Neuron (in vitro differentiated cells): Measurements from ENCODE around the gene PDIA5.

Experiments used
- H2AFZ ChIP-seq: one replicate; pipeline ENCODE4 v1.6.1; 2013; ENCODE audit warnings: low read depth, mild to moderate bottlenecking, inconsistent platforms, low read length, moderate library complexity
- H3K27me3 ChIP-seq: one replicate; pipeline ENCODE4 v1.6.1; 2013; ENCODE audit warnings: low read length; ENCODE audit not compliant: insufficient read depth
- H3K36me3 ChIP-seq: one replicate; pipeline ENCODE4 v1.6.1; 2013; ENCODE audit warnings: low read length; ENCODE audit not compliant: insufficient read depth
- H3K4me1 ChIP-seq: one replicate; pipeline ENCODE4 v1.6.1; 2013; ENCODE audit warnings: low read length; ENCODE audit not compliant: insufficient read depth
- H3K4me3 ChIP-seq: 2 replicates; pipeline ENCODE4 v1.5.1; 2013; ENCODE audit warnings: mild to moderate bottlenecking, low read length, moderate library complexity
- H3K9me3 ChIP-seq: one replicate; pipeline ENCODE4 v1.6.1; 2013; ENCODE audit warnings: low read length

PDIA5 gene

DNA sequence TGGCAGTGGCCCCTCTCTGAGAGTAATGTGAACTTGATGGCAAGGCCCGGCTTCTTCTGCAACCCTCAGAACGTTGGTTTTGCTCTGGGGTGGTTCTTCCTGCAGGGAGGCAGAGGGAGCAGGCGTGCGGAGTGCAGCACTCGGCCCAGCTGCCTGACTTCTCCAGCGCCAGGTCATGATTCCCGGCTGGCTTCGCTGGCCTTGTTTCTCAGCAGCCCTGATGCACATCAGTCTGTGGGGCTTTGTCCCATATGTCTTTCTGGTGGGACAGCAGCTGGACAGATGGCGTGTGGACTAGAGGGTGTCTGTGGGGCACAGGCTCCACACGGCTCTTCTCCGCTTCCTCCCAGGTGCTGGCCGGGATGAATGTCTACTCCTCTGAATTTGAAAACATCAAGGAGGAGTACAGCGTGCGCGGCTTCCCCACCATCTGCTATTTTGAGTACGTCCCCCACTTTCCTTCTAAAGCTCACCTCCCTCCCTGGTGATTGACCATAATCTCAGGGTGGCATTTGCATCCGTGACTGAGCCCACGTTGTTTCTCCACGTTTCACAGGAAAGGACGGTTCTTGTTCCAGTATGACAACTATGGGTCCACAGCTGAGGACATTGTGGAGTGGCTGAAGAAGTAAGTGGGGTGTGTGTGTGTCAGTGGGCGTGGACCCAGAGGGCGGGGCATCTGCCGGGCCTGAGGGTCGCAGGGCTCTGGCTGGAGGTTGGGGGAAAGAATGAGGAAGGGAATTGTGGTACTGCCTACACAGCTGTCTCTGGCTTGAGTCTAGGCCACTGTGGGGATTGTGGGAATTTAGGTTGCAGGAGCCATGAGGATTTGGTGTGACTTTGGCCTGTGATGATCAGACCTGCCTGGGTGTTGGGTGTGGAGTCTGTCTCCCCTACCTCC is 57.1 kb downstream of the PDIA5 start:
- no peak overlapping the region for H2AFZ ChIP-seq
- peaks cover 35% of the 10 kb centered on the region for H3K36me3 ChIP-seq
- H3K4me3 ChIP-seq, result no peak overlapping the region
- H3K4me1 ChIP-seq, result peaks cover 12% of the 10 kb centered on the region
- H3K27me3 ChIP-seq, result no peaks in the 10 kb centered on the region
- no peaks in the 10 kb centered on the region for H3K9me3 ChIP-seq

DNA sequence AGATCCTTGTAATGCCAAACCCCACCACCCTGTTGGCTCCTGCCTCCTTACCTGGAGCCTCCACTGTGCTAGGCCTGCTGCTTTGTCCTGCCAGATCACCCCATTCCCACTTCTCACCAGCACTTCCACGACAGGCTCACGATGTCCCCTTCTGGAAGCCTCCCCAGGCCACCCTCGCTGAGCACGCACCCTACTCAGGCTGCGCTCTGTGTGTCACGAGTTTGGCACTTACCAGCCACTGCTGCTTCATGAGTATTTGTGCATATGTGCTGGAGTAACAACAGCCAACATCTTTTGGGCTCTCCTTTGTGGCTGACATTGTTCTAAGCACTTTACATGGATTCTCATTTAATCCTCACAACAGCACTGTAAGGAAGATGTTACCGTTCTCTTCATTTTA is 58.1 kb downstream of the PDIA5 start:
- Histone ChIP-seq H3K4me3 (no peak overlapping the region), H3K4me1 (peaks cover 12% of the 10 kb centered on the region), H3K9me3 (no peaks in the 10 kb centered on the region), H3K27me3 (no peaks in the 10 kb centered on the region), H3K36me3 (peaks cover 30% of the 10 kb centered on the region), H2AFZ (no peak overlapping the region)

DNA sequence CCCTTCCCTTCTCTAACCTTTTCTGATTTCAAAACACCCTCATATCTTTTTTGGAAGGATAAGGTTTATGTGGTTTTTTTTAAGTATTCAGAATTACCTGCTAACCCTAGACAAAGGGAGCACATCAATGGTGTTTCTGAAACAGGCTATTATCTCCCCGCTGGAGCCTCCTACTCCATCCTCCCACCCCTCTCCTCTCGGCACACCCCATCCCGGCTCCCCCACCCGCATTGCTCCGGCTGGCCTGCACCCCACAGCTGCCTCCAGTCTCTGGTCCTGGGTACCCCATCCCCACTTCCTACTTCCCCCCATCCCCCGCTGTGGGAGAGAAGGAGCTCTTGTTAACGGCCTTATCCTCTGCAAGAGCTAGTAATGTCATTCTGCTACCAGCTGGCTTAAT is 59.2 kb downstream of the PDIA5 start:
- Histone ChIP-seq H2AFZ (no peak overlapping the region), H3K9me3 (no peaks in the 10 kb centered on the region), H3K4me3 (no peak overlapping the region), H3K4me1 (peaks cover 12% of the 10 kb centered on the region), H3K27me3 (no peaks in the 10 kb centered on the region), H3K36me3 (peaks cover 31% of the 10 kb centered on the region)

DNA sequence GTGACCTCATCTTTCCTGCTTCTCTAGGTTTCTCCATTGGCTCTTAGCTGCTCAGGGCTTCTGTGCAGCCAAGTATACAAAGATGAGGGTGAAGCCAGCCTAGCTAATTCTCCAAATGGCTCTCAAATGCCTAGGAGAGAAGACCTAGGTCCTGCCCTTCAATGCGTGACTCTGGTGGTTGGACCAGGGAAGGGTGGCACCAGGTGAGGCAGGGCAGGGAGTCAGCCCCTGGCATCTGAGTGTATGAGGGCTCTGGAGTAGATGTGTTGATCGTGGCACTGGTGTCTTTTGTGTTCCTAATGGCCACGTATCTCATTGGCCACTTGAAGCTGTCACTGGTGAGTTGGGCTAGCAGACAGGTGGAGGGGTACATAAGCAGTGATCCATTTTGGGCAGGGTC is 59.8 kb downstream of the PDIA5 start:
- Histone ChIP-seq H2AFZ (no peak overlapping the region), H3K27me3 (no peaks in the 10 kb centered on the region), H3K4me1 (peaks cover 12% of the 10 kb centered on the region), H3K36me3 (peaks cover 32% of the 10 kb centered on the region), H3K9me3 (no peaks in the 10 kb centered on the region), H3K4me3 (no peak overlapping the region)

DNA sequence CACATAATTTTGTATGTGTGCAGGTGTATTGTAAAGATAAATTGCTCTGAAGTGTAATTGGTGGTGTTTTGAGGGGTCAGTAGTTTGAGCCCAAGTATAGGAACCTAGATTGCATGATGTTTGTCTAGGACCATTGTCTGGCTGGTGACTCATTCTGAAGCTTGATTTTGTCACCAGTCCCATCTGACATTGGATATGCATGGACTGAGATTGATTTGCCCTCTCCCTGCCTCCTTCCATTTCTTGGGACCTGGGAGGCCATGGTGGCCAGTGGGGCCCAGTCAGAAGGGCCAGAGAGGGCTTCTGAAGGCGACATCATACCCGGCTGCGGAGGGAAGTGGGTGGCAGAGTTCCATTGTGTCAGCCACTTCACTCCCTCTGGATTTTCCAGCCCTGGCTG is 62.3 kb downstream of the PDIA5 start:
- H3K4me1 ChIP-seq, result peaks cover 12% of the 10 kb centered on the region
- H3K27me3 ChIP-seq, result no peaks in the 10 kb centered on the region
- H3K9me3 ChIP-seq, result peaks cover 7% of the 10 kb centered on the region
- H2AFZ ChIP-seq, result no peak overlapping the region
- no peak overlapping the region for H3K4me3 ChIP-seq
- peaks cover 36% of the 10 kb centered on the region for H3K36me3 ChIP-seq

DNA sequence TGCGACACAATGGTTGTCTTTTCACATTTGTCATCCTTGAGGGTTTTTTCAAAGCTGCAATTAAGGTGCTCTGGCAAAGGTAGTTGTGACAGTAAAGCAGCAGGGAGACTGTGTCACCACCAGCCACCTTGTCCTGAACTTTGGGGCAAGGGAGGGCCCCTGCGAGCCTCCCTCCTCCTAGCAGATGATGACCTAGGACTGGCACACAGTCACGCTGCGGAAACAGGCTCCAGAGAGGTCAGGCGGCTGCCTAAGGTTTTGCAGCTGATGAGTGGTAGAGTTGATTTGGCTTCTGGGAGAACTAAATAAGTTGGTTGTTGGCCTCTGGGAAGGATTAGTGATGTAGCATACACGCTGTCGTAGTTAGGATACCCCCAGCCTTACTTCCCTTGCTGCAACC is 62.7 kb downstream of the PDIA5 start:
- Histone ChIP-seq H3K36me3 (peaks cover 34% of the 10 kb centered on the region), H2AFZ (no peak overlapping the region), H3K9me3 (peaks cover 7% of the 10 kb centered on the region), H3K4me1 (peaks cover 12% of the 10 kb centered on the region), H3K4me3 (no peak overlapping the region), H3K27me3 (no peaks in the 10 kb centered on the region)

DNA sequence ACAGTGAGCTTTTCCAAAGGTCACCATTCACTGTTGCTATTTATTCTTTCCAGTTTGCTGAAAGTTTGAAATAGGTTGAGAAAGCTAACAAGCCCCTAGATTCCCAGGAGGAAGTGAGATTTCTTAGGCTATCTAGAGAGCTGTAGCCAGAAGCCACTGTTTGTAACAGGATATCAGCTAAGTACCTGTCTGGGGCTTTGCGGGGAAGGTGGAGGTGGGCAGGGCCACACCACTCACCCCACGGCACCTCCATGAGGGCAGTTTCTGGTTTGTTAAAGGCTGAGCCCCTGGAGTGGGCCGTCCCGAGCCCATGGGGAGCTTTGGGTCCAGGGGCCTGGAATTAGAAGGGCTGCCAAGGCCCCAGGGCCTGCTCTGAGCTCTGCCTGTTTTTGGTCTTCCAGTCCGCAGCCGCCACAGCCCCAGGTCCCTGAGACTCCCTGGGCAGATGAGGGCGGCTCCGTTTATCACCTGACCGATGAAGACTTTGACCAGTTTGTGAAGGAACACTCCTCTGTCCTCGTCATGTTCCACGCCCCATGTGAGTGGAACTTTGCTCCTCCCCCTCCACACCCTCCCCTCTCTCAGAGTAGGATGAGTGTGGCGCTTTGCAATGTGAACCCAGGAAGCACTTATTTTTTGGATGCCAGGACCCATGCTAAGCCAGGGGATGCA is 63.4 kb downstream of the PDIA5 start:
- H3K36me3 ChIP-seq, result peaks cover 29% of the 10 kb centered on the region
- H3K4me1 ChIP-seq, result peaks cover 8% of the 10 kb centered on the region
- no peak overlapping the region for H2AFZ ChIP-seq
- H3K9me3 ChIP-seq, result peaks cover 7% of the 10 kb centered on the region
- H3K27me3 ChIP-seq, result no peaks in the 10 kb centered on the region
- no peak overlapping the region for H3K4me3 ChIP-seq

DNA sequence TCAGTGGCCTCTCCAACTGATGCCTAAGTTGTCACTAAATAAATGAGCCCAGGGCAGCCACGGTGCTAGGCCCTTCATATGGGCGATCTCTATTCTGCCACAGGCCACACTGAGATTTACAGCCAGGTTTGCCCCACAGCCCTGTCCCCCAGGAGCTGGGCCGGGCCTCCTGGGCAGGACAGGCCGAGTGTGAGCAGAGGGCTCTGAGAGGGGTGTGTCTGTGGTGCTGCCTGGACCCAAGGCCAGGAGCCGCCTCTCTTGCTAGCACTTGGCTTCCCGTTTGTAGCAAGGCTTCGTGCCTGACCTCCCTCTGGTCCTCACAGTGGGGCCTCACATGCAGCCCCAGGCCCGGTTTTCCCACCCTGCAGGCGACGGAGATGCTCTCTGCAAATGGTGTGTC is 67.8 kb downstream of the PDIA5 start:
- Histone ChIP-seq H3K9me3 (peaks cover 7% of the 10 kb centered on the region), H3K27me3 (no peaks in the 10 kb centered on the region), H3K36me3 (peaks cover 21% of the 10 kb centered on the region), H3K4me3 (no peak overlapping the region), H3K4me1 (peaks cover 25% of the 10 kb centered on the region), H2AFZ (no peak overlapping the region)

DNA sequence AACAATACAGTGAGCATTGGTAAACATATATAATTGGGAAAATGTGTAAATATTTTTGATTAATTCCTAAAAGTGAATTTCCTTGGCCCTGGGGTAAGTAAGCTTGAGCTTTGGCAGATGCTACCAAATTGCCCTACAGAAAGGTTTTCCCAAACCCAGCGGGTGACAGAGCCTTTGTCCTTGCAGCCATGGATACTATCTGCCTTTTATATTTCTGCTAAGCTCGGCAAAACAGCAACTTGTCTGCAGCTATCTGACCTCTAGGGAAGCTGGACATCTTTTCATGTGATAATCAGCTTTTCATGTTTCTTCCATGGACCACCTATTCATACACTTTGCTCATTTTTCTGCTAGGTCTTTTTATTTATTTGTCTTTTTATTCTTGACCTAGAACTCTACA is 70.2 kb downstream of the PDIA5 start:
- H2AFZ ChIP-seq, result no peak overlapping the region
- peaks cover 25% of the 10 kb centered on the region for H3K4me1 ChIP-seq
- no peaks in the 10 kb centered on the region for H3K27me3 ChIP-seq
- H3K36me3 ChIP-seq, result peaks cover 15% of the 10 kb centered on the region
- H3K4me3 ChIP-seq, result no peak overlapping the region
- H3K9me3 ChIP-seq, result peaks cover 7% of the 10 kb centered on the region

DNA sequence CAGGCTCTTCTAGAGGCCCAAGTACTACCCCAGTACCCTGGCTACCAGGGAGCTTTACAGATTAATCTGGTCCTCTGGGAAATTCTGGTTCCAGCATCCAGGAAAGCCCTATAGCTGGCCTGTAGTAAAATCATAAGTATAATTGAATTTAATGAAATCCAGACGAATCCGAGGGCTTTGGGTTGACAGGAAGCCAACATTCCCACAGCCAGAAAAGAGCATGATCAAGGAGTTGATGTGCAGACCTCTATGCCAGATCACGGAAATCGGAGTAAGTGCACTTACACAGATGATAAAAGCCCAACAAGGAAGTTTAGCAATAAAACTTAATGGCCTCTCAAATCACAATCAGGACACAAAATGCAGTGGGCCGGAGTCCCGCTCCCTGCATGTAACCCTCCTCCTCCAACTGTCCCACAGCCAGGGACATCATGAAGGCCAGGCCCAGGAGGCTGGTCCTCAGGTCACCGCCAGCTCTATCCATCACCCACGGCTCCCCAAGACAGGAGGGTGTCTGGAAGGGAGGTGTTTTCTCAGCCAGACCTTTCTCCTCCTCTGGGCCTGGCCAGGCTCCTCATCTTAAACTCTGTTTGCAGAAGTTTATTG is 72.1 kb downstream of the PDIA5 start:
- Histone ChIP-seq H3K4me1 (peaks cover 32% of the 10 kb centered on the region), H3K36me3 (peaks cover 7% of the 10 kb centered on the region), H2AFZ (no peak overlapping the region), H3K9me3 (no peaks in the 10 kb centered on the region), H3K4me3 (no peak overlapping the region), H3K27me3 (no peaks in the 10 kb centered on the region)

DNA sequence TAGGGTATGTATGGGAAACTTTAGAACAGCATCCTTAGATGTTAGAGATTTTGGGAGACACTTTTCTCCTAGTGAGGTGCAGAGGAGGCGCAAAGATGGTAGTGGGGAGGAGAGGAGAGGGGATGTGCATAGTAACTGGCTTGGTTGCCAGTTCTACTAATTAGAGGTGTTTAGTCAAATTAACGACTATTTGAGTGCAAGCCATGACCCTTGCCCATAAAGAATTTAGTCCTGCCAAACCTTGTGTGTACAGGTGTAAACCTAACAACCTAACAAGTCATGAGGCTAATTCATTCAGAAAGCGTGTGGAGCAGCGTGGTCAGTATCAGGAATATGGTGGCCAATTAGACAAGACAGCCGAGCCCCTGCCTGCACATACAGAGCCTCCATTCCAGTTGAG is 72.7 kb downstream of the PDIA5 start:
- Histone ChIP-seq H3K36me3 (peaks cover 7% of the 10 kb centered on the region), H2AFZ (no peak overlapping the region), H3K4me3 (no peak overlapping the region), H3K27me3 (no peaks in the 10 kb centered on the region), H3K4me1 (peaks cover 35% of the 10 kb centered on the region), H3K9me3 (peaks cover 3% of the 10 kb centered on the region)

DNA sequence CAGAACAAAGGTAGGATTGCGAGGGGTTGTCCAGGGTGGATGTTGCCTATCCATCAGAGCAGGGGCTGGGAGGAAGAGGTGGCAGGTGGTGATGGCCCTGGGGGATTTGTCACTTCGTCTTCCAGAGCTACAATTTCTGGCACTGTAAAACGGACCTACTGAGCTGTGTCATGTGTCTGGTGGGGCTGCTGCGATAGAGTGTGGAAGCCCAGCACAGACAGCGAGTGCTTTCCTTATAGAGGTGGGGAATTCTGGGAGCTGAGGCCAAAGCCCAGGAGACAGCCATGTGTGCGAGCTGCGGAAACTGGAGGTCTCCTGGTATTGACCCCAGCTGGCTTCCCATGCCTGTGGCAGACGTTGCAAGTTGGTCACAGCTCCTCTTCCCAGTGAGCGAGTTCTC is 73.7 kb downstream of the PDIA5 start:
- Histone ChIP-seq H3K27me3 (no peaks in the 10 kb centered on the region), H3K4me3 (no peak overlapping the region), H3K9me3 (peaks cover 3% of the 10 kb centered on the region), H3K4me1 (peaks cover 35% of the 10 kb centered on the region), H2AFZ (no peak overlapping the region), H3K36me3 (peaks cover 9% of the 10 kb centered on the region)

DNA sequence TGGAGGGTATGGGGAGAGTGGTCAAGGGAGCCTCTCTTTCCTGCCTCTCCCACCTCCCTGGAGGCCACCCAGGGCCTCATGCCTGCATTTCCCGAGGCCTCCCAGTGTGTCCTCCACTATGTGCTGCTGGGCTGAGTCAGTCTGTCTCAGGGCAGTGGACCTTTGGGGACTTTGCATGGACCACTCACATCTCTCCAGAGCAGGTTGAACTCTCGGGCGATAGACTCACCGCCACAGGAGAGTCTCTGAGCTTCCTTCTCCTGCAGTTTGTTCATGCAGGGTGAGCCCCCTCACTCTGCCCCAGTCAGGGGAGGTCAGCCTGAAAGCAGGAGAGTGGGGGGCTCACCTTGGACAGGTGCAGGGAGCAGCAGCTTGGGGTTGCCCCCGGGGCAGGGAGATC is 74.5 kb downstream of the PDIA5 start:
- H3K4me3 ChIP-seq, result no peak overlapping the region
- H3K9me3 ChIP-seq, result peaks cover 3% of the 10 kb centered on the region
- no peaks in the 10 kb centered on the region for H3K27me3 ChIP-seq
- H3K36me3 ChIP-seq, result peaks cover 17% of the 10 kb centered on the region
- H3K4me1 ChIP-seq, result peaks cover 35% of the 10 kb centered on the region
- H2AFZ ChIP-seq, result no peak overlapping the region
